GM12872 (cell line): Measurements from ENCODE around the gene DNAJC22.

Experiments
- CTCF ChIP-seq: IDR thresholded peaks from 3 replicates; pipeline ENCODE4 v1.5.1; 2011; ENCODE audit warnings: low read depth, mild to moderate bottlenecking, low read length, moderate library complexity; ENCODE audit not compliant: insufficient read depth

The DNAJC22 gene

GRCh38 chr12:49345051-49345824 lies 1.4 kb upstream of the DNAJC22 start:
- TF ChIP-seq CTCF: no peak

GRCh38 chr12:49345825-49346658 lies 646 bp upstream of the DNAJC22 start:
- TF ChIP-seq CTCF: no peak

GRCh38 chr12:49347311-49348193 lies 864 bp downstream of the DNAJC22 start:
- peak; percentile 88 for TF ChIP-seq CTCF

GRCh38 chr12:49348781-49349180 lies 2.1 kb downstream of the DNAJC22 start:
- no peak for TF ChIP-seq CTCF

- TF ChIP-seq CTCF: no peak
Observed at GRCh38 chr12:49349266-49349665, 2.6 kb downstream of the DNAJC22 start.

GRCh38 chr12:49352351-49352750 lies 5.7 kb downstream of the DNAJC22 start:
- no peak for TF ChIP-seq CTCF

GRCh38 chr12:49355913-49356312 lies 9.2 kb downstream of the DNAJC22 start:
- TF ChIP-seq CTCF: no peak
